ENCODE results near the gene PLEKHA8. TPM values are rescaled to one million over a fixed set of nuclear protein-coding genes. Genes with fewer than 3 reads are reported as not detected.

The PLEKHA8 gene
- total RNA-seq, 2 experiments from 2014 or later: 16.8 to 17.1 TPM

GRCh38 chr7:30076411-30076810 is 48.2 kb downstream of the PLEKHA8 start:
- H3K9me3 Mint-ChIP-seq: no peaks in the 10 kb centered on the region
- H3K4me1 Mint-ChIP-seq (ENCODE audit: low read depth): no peaks in the 10 kb centered on the region
- no peaks in the 10 kb centered on the region for H3K27me3 Mint-ChIP-seq
- H3K27ac Mint-ChIP-seq: no peak overlapping the region
- H3K36me3 Mint-ChIP-seq (ENCODE audit: low read depth): peaks cover 4% of the 10 kb centered on the region
- POLR2A ChIA-PET: no interaction called here
- no peak overlapping the region for H3K4me3 Mint-ChIP-seq
- intact Hi-C loops (cut with micrococcal nuclease): no loop called here
- ATAC-seq (no peak), DNase-seq (no peak)
- CTCF ChIA-PET: interaction anchor here (2.9 kb wide), 1 partner anchor 14 kb away, joined by 15 read pairs; no protein-coding TSS in a partner anchor
- no peak for TF ChIP-seq CTCF (IDR thresholded peaks at IDR 0.05)

DNA sequence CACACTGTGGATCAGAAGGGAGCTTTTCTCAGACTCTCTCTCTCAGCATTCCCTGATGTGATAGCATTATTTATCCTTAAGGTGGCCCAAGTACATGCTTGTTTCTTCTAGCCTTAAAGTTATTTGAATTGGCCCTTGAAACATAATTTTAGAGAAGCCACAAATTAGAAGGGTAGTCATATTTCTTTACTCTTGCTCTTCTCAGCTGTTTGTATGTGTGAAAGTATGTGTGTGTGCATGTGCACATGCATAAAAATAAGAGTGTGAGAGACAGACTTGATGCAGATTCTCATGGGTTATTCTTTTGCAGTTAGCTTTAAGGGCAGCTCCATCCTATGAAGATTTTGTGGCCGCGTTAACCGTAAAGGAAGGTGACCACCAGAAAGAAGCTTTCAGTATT is 50.1 kb downstream of the PLEKHA8 start:
- CTCF ChIA-PET: interaction anchor here (1.3 kb wide), 1 partner anchor 14 kb away, joined by 4 read pairs; no protein-coding TSS in a partner anchor
- Mint-ChIP-seq H3K27ac (no peak overlapping the region), H3K4me1 (ENCODE audit: low read depth) (no peaks in the 10 kb centered on the region), H3K9me3 (no peaks in the 10 kb centered on the region), H3K36me3 (ENCODE audit: low read depth) (peaks cover 4% of the 10 kb centered on the region), H3K4me3 (no peak overlapping the region), H3K27me3 (no peaks in the 10 kb centered on the region)
- TF ChIP-seq CTCF (IDR thresholded peaks at IDR 0.05): no peak
- DNase-seq (no peak), ATAC-seq (no peak)
- POLR2A ChIA-PET: no interaction called here
- intact Hi-C loops (cut with micrococcal nuclease): no loop called here

DNA sequence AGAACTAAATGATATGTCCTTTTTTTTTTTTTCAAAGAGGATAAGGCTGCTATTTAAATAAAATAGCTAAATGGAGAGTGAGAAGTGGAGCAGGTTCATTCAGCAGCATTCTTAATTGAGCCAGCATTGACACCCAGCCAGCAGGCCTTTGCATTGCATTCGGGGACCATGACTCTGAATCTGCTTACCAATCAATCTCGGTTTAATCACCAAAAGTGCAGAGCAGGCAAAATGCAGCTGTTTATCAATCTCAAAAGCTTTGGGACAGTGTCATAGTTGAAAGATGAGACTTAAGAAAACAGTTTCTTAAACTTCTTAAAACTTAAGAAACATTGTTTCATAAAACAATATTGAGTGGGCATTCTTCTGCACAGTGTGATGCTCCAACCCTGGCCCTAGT is 51.7 kb downstream of the PLEKHA8 start:
- no peaks in the 10 kb centered on the region for H3K27me3 Mint-ChIP-seq
- ChIA-PET POLR2A (no interaction called here), CTCF (interaction anchor here (1.3 kb wide), 1 partner anchor 18 kb away, joined by 5 read pairs; no protein-coding TSS in a partner anchor)
- TF ChIP-seq CTCF (IDR thresholded peaks at IDR 0.05): no peak
- no peaks in the 10 kb centered on the region for H3K4me1 Mint-ChIP-seq (ENCODE audit: low read depth)
- H3K27ac Mint-ChIP-seq: no peak overlapping the region
- H3K9me3 Mint-ChIP-seq: no peaks in the 10 kb centered on the region
- no peak for ATAC-seq
- no peak overlapping the region for H3K4me3 Mint-ChIP-seq
- intact Hi-C loops (cut with micrococcal nuclease): no loop called here
- DNase-seq: no peak
- H3K36me3 Mint-ChIP-seq (ENCODE audit: low read depth): peaks cover 4% of the 10 kb centered on the region

GRCh38 chr7:30080818-30081217 is 52.6 kb downstream of the PLEKHA8 start:
- no peak for ATAC-seq
- H3K9me3 Mint-ChIP-seq: no peaks in the 10 kb centered on the region
- H3K4me1 Mint-ChIP-seq (ENCODE audit: low read depth): no peaks in the 10 kb centered on the region
- H3K4me3 Mint-ChIP-seq: no peak overlapping the region
- CTCF ChIA-PET: no interaction called here
- DNase-seq: no peak
- POLR2A ChIA-PET: interaction anchor here (0.7 kb wide), 1 partner anchor 11 kb away, joined by 3 read pairs; no protein-coding TSS in a partner anchor
- H3K27ac Mint-ChIP-seq: no peak overlapping the region
- no peaks in the 10 kb centered on the region for H3K27me3 Mint-ChIP-seq
- intact Hi-C loops (cut with micrococcal nuclease): no loop called here
- H3K36me3 Mint-ChIP-seq (ENCODE audit: low read depth): peaks cover 4% of the 10 kb centered on the region
- no peak for TF ChIP-seq CTCF (IDR thresholded peaks at IDR 0.05)

DNA sequence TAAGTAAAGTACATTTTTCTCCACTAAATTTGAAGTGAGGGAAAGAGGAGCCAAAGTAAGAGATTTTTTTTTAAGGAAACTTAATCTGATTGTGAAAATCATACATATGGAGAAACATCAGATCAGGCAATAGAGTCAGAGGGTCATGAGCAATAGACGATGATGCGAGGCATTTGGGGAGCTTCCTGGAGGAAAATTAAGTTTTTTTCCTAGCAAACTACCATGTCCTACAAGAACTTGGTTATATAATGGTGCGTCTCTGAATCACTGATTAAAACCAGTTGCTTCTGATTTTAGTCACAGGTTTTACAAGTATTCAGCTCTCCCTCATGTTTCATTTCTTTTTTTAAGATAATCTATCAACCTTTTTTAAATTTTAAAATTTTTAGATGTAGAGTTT is 54.5 kb downstream of the PLEKHA8 start:
- TF ChIP-seq CTCF (IDR thresholded peaks at IDR 0.05): no peak
- ChIA-PET CTCF (interaction anchor here (2.1 kb wide), 1 partner anchor 19 kb away, joined by 4 read pairs; no protein-coding TSS in a partner anchor), POLR2A (interaction anchor here (0.6 kb wide), 1 partner anchor 439 kb away, joined by 3 read pairs; no protein-coding TSS in a partner anchor)
- no peaks in the 10 kb centered on the region for H3K27me3 Mint-ChIP-seq
- no peak overlapping the region for H3K27ac Mint-ChIP-seq
- ATAC-seq (no peak), DNase-seq (no peak)
- intact Hi-C loops (cut with micrococcal nuclease): no loop called here
- H3K4me1 Mint-ChIP-seq (ENCODE audit: low read depth): no peaks in the 10 kb centered on the region
- H3K4me3 Mint-ChIP-seq: no peak overlapping the region
- H3K9me3 Mint-ChIP-seq: no peaks in the 10 kb centered on the region
- peaks cover 4% of the 10 kb centered on the region for H3K36me3 Mint-ChIP-seq (ENCODE audit: low read depth)
